Mesendoderm (in vitro differentiated cells): ENCODE measurements around the gene CRACDL.

Source experiments
- DNase-seq: peaks from one replicate; pipeline ENCODE4 v3.0.0; 2013
- H2AK5ac ChIP-seq: 2 replicates; pipeline ENCODE4 v1.6.1; 2013; ENCODE audit warnings: low read length, inconsistent platforms
- H2BK120ac ChIP-seq: 2 replicates; pipeline ENCODE4 v1.6.1; 2013; ENCODE audit warnings: low read depth, mild to moderate bottlenecking, low read length, moderate library complexity, mixed read lengths
- H2BK15ac ChIP-seq: replicated peaks from 2 replicates; pipeline ENCODE4 v1.6.1; 2013; ENCODE audit warnings: low read depth, mild to moderate bottlenecking, moderate library complexity
- H2BK5ac ChIP-seq: 2 replicates; pipeline ENCODE4 v1.6.1; 2013; ENCODE audit warnings: low read length, inconsistent platforms
- H3K18ac ChIP-seq: 2 replicates; pipeline ENCODE4 v1.6.1; 2013; ENCODE audit warnings: mild to moderate bottlenecking, low read length, mixed read lengths
- H3K23ac ChIP-seq: one replicate; pipeline ENCODE4 v1.6.1; 2013; ENCODE audit warnings: low read length
- H3K27ac ChIP-seq: 2 replicates; pipeline ENCODE4 v1.5.1; 2013; ENCODE audit warnings: low read depth, mild to moderate bottlenecking, inconsistent platforms, low read length, moderate library complexity
- H3K27me3 ChIP-seq: 2 replicates; pipeline ENCODE4 v1.6.1; 2013; ENCODE audit warnings: low read length, control low read depth, mild to moderate bottlenecking, inconsistent platforms; ENCODE audit not compliant: insufficient read depth, poor library complexity
- H3K36me3 ChIP-seq: 2 replicates; pipeline ENCODE4 v1.6.1; 2013; ENCODE audit warnings: low read length, inconsistent platforms; ENCODE audit not compliant: control insufficient read depth, insufficient read depth
- H3K4ac ChIP-seq: one replicate; pipeline ENCODE4 v1.6.1; 2013; ENCODE audit warnings: low read depth, mild to moderate bottlenecking, low read length, moderate library complexity
- H3K4me1 ChIP-seq: 2 replicates; pipeline ENCODE4 v1.6.1; 2013; ENCODE audit warnings: low read depth, low read length, inconsistent platforms; ENCODE audit not compliant: control insufficient read depth
- H3K4me2 ChIP-seq: 2 replicates; pipeline ENCODE4 v1.6.1; 2013; ENCODE audit warnings: low read length
- H3K4me3 ChIP-seq: 2 replicates; pipeline ENCODE4 v1.5.1; 2013; ENCODE audit warnings: mild to moderate bottlenecking, low read length
- H3K56ac ChIP-seq: one replicate; pipeline ENCODE4 v1.6.1; 2013; ENCODE audit warnings: low read length
- H3K79me1 ChIP-seq: 2 replicates; pipeline ENCODE4 v1.6.1; 2013; ENCODE audit warnings: low read length, inconsistent platforms
- H3K79me2 ChIP-seq: 2 replicates; pipeline ENCODE4 v1.6.1; 2013; ENCODE audit warnings: mild to moderate bottlenecking, low read length; ENCODE audit not compliant: control insufficient read depth, insufficient read depth
- H3K9ac ChIP-seq: 2 replicates; pipeline ENCODE4 v1.6.1; 2013; ENCODE audit warnings: low read length, inconsistent platforms
- H4K5ac ChIP-seq: one replicate; pipeline ENCODE4 v1.6.1; 2013; ENCODE audit warnings: low read length
- H4K8ac ChIP-seq: one replicate; pipeline ENCODE4 v1.6.1; 2013; ENCODE audit warnings: low read depth, mild to moderate bottlenecking, control low read depth, low read length, moderate library complexity
- WGBS: extraction: QIAGEN DNeasy Blood & Tissue Kit; methylation state at CpG from one replicate; pipeline ENCODE4 v1.1.7; 2013; ENCODE audit warnings: low lambda C conversion rate, missing lambda C conversion rate; ENCODE audit not compliant: insufficient coverage; ENCODE audit errors: extremely low coverage; 5-methylcytosine and 5-hydroxymethylcytosine counted together

Gene CRACDL

GRCh38 chr2:98829581-98830270 lies 106.3 kb downstream of the CRACDL start:
- H3K4me3 ChIP-seq = no peak overlapping the region
- no peak overlapping the region for H3K56ac ChIP-seq
- no peaks in the 10 kb centered on the region for H3K27me3 ChIP-seq
- H3K18ac ChIP-seq = no peak overlapping the region
- no peak overlapping the region for H2BK15ac ChIP-seq
- no peak overlapping the region for H4K8ac ChIP-seq
- no peaks in the 10 kb centered on the region for H3K4me1 ChIP-seq
- H3K79me2 ChIP-seq = no peaks in the 10 kb centered on the region
- no peaks in the 10 kb centered on the region for H3K79me1 ChIP-seq
- no peak overlapping the region for H2AK5ac ChIP-seq
- no peaks in the 10 kb centered on the region for H3K36me3 ChIP-seq
- no peak overlapping the region for H2BK120ac ChIP-seq
- H3K9ac ChIP-seq = no peak overlapping the region
- H2BK5ac ChIP-seq = no peak overlapping the region
- H3K23ac ChIP-seq = no peak overlapping the region
- WGBS = no CpG with 5 or more reads among the region's 6 CpGs
- no peak overlapping the region for H4K5ac ChIP-seq
- no peak for DNase-seq
- no peak overlapping the region for H3K27ac ChIP-seq
- no peak overlapping the region for H3K4ac ChIP-seq
- no peak overlapping the region for H3K4me2 ChIP-seq

- Histone ChIP-seq H4K8ac (no peak overlapping the region), H3K9ac (no peak overlapping the region), H3K79me1 (no peaks in the 10 kb centered on the region), H4K5ac (no peak overlapping the region), H3K23ac (no peak overlapping the region), H3K18ac (no peak overlapping the region), H3K4me3 (no peak overlapping the region), H3K27me3 (no peaks in the 10 kb centered on the region), H3K79me2 (no peaks in the 10 kb centered on the region), H3K4me1 (no peaks in the 10 kb centered on the region), H2BK15ac (no peak overlapping the region), H2AK5ac (no peak overlapping the region), H3K27ac (no peak overlapping the region), H3K56ac (no peak overlapping the region), H3K36me3 (no peaks in the 10 kb centered on the region), H3K4me2 (no peak overlapping the region), H2BK5ac (no peak overlapping the region), H2BK120ac (no peak overlapping the region), H3K4ac (no peak overlapping the region)
- WGBS = no CpG with 5 or more reads among the region's 5 CpGs
- DNase-seq = no peak
Measured at GRCh38 chr2:98828793-98829371, 107.1 kb downstream of the CRACDL start.

- Histone ChIP-seq H3K23ac (no peak overlapping the region), H3K56ac (no peak overlapping the region), H3K36me3 (no peaks in the 10 kb centered on the region), H3K4ac (no peak overlapping the region), H3K27ac (no peak overlapping the region), H3K4me2 (no peak overlapping the region), H3K18ac (no peak overlapping the region), H2AK5ac (no peak overlapping the region), H3K27me3 (no peaks in the 10 kb centered on the region), H3K4me1 (no peaks in the 10 kb centered on the region), H3K4me3 (no peak overlapping the region), H3K79me1 (no peaks in the 10 kb centered on the region), H2BK120ac (no peak overlapping the region), H4K5ac (no peak overlapping the region), H3K79me2 (no peaks in the 10 kb centered on the region), H4K8ac (no peak overlapping the region), H2BK5ac (no peak overlapping the region), H3K9ac (no peak overlapping the region), H2BK15ac (no peak overlapping the region)
- no peak for DNase-seq
- no CpG with 5 or more reads among the region's 7 CpGs for WGBS
Measured at GRCh38 chr2:98828369-98828744, 107.7 kb downstream of the CRACDL start.

GRCh38 chr2:98827625-98828368 lies 108.2 kb downstream of the CRACDL start:
- WGBS = no CpG with 5 or more reads among the region's 11 CpGs
- H3K18ac ChIP-seq = no peak overlapping the region
- no peak overlapping the region for H3K23ac ChIP-seq
- no peak overlapping the region for H2AK5ac ChIP-seq
- H3K79me2 ChIP-seq = no peaks in the 10 kb centered on the region
- H2BK5ac ChIP-seq = no peak overlapping the region
- no peaks in the 10 kb centered on the region for H3K27me3 ChIP-seq
- H3K36me3 ChIP-seq = no peaks in the 10 kb centered on the region
- H3K4me1 ChIP-seq = no peaks in the 10 kb centered on the region
- no peak overlapping the region for H4K8ac ChIP-seq
- H4K5ac ChIP-seq = no peak overlapping the region
- H3K4ac ChIP-seq = no peak overlapping the region
- H2BK120ac ChIP-seq = no peak overlapping the region
- H3K79me1 ChIP-seq = no peaks in the 10 kb centered on the region
- no peak overlapping the region for H3K4me3 ChIP-seq
- no peak overlapping the region for H3K4me2 ChIP-seq
- no peak overlapping the region for H3K9ac ChIP-seq
- no peak overlapping the region for H3K27ac ChIP-seq
- no peak overlapping the region for H3K56ac ChIP-seq
- H2BK15ac ChIP-seq = no peak overlapping the region
- no peak for DNase-seq

- Histone ChIP-seq H3K4ac (no peak overlapping the region), H4K5ac (no peak overlapping the region), H3K27ac (no peak overlapping the region), H3K18ac (no peak overlapping the region), H3K4me1 (no peaks in the 10 kb centered on the region), H2AK5ac (no peak overlapping the region), H3K27me3 (peaks cover 1% of the 10 kb centered on the region), H3K9ac (no peak overlapping the region), H4K8ac (no peak overlapping the region), H2BK120ac (no peak overlapping the region), H2BK15ac (no peak overlapping the region), H3K4me2 (no peak overlapping the region), H3K79me1 (no peaks in the 10 kb centered on the region), H3K4me3 (no peak overlapping the region), H3K23ac (no peak overlapping the region), H2BK5ac (no peak overlapping the region), H3K36me3 (no peaks in the 10 kb centered on the region), H3K79me2 (no peaks in the 10 kb centered on the region), H3K56ac (no peak overlapping the region)
- WGBS = no CpG with 5 or more reads among the region's 15 CpGs
- DNase-seq = no peak
Measured at GRCh38 chr2:98826856-98827255, 109.2 kb downstream of the CRACDL start.
